NCI-H526 (cell line): Measurements from ENCODE around the gene RBMS3.
"Not testable (repeated sequence)": the region's sequence is repeated elsewhere in the genome, so short reads cannot be mapped to it uniquely, and the experiment has no call there.

ENCODE experiments used
- DNase-seq, 2 experiments: peaks; one replicate each; lab custom pipeline; 2025; lab: John Stamatoyannopoulos, UW

RBMS3 gene

GRCh38 chr3:29339016-29339833 lies 58.4 kb downstream of the RBMS3 start:
- no peak for DNase-seq

GRCh38 chr3:29344154-29344553 lies 63.3 kb downstream of the RBMS3 start:
- no peak for DNase-seq

- no peak for DNase-seq
Measured at GRCh38 chr3:29344935-29345334, 64.1 kb downstream of the RBMS3 start.

GRCh38 chr3:29345516-29346300 lies 64.8 kb downstream of the RBMS3 start:
- DNase-seq, result no peak

- no peak for DNase-seq
Measured at GRCh38 chr3:29346828-29347227, 66.0 kb downstream of the RBMS3 start.

- DNase-seq, result no peak
Measured at GRCh38 chr3:29347412-29347811, 66.5 kb downstream of the RBMS3 start.

GRCh38 chr3:29348316-29348715 lies 67.4 kb downstream of the RBMS3 start:
- DNase-seq, result no peak

GRCh38 chr3:29349049-29349448 lies 68.2 kb downstream of the RBMS3 start:
- DNase-seq, result no peak

GRCh38 chr3:29353807-29354206 lies 72.9 kb downstream of the RBMS3 start:
- DNase-seq, result no peak

- no peak for DNase-seq
Measured at GRCh38 chr3:29354894-29355293, 74.0 kb downstream of the RBMS3 start.

GRCh38 chr3:29356062-29356461 lies 75.2 kb downstream of the RBMS3 start:
- no peak for DNase-seq

GRCh38 chr3:29360289-29360688 lies 79.4 kb downstream of the RBMS3 start:
- DNase-seq, result not testable (repeated sequence)

- no peak for DNase-seq
Measured at GRCh38 chr3:29363110-29363509, 82.2 kb downstream of the RBMS3 start.

GRCh38 chr3:29370021-29370420 lies 89.2 kb downstream of the RBMS3 start:
- no peak for DNase-seq

- no peak for DNase-seq
Measured at GRCh38 chr3:29370476-29371420, 89.9 kb downstream of the RBMS3 start.

- DNase-seq, result no peak
Measured at GRCh38 chr3:29373131-29373680, 92.3 kb downstream of the RBMS3 start.

GRCh38 chr3:29374226-29374625 lies 93.4 kb downstream of the RBMS3 start:
- no peak for DNase-seq

- DNase-seq, result no peak
Measured at GRCh38 chr3:29379097-29379496, 98.2 kb downstream of the RBMS3 start.

GRCh38 chr3:29381595-29381994 lies 100.7 kb downstream of the RBMS3 start:
- no peak for DNase-seq

- no peak for DNase-seq
Measured at GRCh38 chr3:29382409-29382808, 101.5 kb downstream of the RBMS3 start.

GRCh38 chr3:29382845-29383244 lies 102.0 kb downstream of the RBMS3 start:
- DNase-seq, result no peak

- no peak for DNase-seq
Measured at GRCh38 chr3:29384640-29385039, 103.8 kb downstream of the RBMS3 start.
